HG02678 (cell line): ENCODE data around the gene NUP210.

Source experiments
- ATAC-seq: cut with Tn5 transposase; IDR thresholded peaks from one replicate; pipeline ENCODE4 v1.9.1; 2021; ENCODE audit warnings: mild to moderate bottlenecking, moderate library complexity; ENCODE audit not compliant: unreplicated experiment

The NUP210 gene

GRCh38 chr3:13278783-13279531 lies 141.2 kb downstream of the NUP210 start:
- no peak for ATAC-seq

GRCh38 chr3:13277860-13278531 lies 142.1 kb downstream of the NUP210 start:
- ATAC-seq, result no peak

- ATAC-seq, result no peak
Observed at GRCh38 chr3:13277196-13277813, 142.8 kb downstream of the NUP210 start.

- no peak for ATAC-seq
Observed at GRCh38 chr3:13276438-13277195, 143.5 kb downstream of the NUP210 start.

GRCh38 chr3:13275376-13276005 lies 144.6 kb downstream of the NUP210 start:
- ATAC-seq, result no peak

- ATAC-seq, result no peak
Observed at GRCh38 chr3:13274551-13275332, 145.4 kb downstream of the NUP210 start.

GRCh38 chr3:13274125-13274524 lies 146.0 kb downstream of the NUP210 start:
- no peak for ATAC-seq

GRCh38 chr3:13273604-13274105 lies 146.5 kb downstream of the NUP210 start:
- ATAC-seq, result no peak

GRCh38 chr3:13272831-13273603 lies 147.1 kb downstream of the NUP210 start:
- ATAC-seq, result no peak

GRCh38 chr3:13269711-13270378 lies 150.3 kb downstream of the NUP210 start:
- ATAC-seq, result no peak

- ATAC-seq, result no peak
Observed at GRCh38 chr3:13268961-13269441, 151.1 kb downstream of the NUP210 start.

- ATAC-seq, result no peak
Observed at GRCh38 chr3:13268120-13268519, 152.0 kb downstream of the NUP210 start.

- no peak for ATAC-seq
Observed at GRCh38 chr3:13266651-13267362, 153.3 kb downstream of the NUP210 start.
